ENCODE measurements around the gene TUBB6.

Gene TUBB6

DNA sequence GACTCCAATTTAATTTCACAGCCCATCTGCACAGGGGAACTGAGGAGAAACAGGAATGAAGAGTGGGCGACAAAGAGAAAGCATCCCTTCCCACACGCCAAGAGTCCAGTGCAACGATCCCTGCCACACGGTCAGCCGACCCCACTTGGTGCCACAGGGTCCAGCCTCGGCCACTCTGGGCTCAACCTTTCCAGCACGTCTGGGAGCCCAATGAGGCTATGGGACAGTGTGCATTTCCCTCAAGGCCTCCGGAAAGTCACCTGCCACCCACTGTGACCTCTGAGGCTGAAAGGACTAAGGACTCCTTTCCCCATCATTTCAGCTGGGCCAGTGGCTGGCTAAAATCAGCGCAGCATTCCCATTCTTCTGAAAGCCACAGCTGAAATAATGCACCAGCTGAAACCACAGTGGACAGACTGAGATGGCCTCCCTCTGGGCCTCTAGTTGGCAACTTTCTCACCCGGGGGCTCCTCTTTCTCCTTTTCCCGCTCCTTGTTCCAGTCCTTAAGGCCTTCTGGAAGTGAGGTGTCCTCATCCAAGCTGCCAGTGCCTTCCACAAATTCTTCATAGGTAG is 21.2 kb downstream of the TUBB6 start:
- H3K36me3 Mint-ChIP-seq (ENCODE audit: low read depth): peaks cover 91% of the 10 kb centered on the region
- no peaks in the 10 kb centered on the region for H3K9me3 Mint-ChIP-seq
- H3K27ac Mint-ChIP-seq: no peak overlapping the region
- H3K4me3 Mint-ChIP-seq: no peak overlapping the region
- peaks cover 15% of the 10 kb centered on the region for H3K4me1 Mint-ChIP-seq (ENCODE audit: low read depth)
- intact Hi-C loops (cut with micrococcal nuclease): no loop called here
- H3K27me3 Mint-ChIP-seq: no peaks in the 10 kb centered on the region

DNA sequence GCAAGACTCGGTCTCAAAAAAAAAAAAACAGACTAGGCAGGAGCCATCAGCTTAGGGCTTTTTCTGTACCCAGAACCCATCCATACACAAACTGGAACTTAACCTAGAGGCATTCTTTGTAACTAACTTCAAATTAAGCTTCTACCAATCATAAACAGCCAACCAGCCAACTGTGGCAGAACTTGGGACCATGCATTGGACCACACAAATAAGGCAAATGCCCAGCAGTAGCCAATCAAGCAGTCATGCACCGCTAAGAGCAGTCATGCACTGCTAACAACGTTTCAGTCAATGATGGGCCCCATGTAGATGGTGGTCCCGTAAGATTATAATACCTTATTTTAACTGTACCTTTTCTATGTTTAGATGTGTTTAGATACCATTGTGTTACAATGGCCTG is 22.7 kb downstream of the TUBB6 start:
- intact Hi-C loops (cut with micrococcal nuclease): no loop called here
- Mint-ChIP-seq H3K27ac (no peak overlapping the region), H3K36me3 (ENCODE audit: low read depth) (peaks cover 91% of the 10 kb centered on the region), H3K4me3 (no peak overlapping the region), H3K9me3 (no peaks in the 10 kb centered on the region), H3K4me1 (ENCODE audit: low read depth) (peaks cover 15% of the 10 kb centered on the region), H3K27me3 (no peaks in the 10 kb centered on the region)

DNA sequence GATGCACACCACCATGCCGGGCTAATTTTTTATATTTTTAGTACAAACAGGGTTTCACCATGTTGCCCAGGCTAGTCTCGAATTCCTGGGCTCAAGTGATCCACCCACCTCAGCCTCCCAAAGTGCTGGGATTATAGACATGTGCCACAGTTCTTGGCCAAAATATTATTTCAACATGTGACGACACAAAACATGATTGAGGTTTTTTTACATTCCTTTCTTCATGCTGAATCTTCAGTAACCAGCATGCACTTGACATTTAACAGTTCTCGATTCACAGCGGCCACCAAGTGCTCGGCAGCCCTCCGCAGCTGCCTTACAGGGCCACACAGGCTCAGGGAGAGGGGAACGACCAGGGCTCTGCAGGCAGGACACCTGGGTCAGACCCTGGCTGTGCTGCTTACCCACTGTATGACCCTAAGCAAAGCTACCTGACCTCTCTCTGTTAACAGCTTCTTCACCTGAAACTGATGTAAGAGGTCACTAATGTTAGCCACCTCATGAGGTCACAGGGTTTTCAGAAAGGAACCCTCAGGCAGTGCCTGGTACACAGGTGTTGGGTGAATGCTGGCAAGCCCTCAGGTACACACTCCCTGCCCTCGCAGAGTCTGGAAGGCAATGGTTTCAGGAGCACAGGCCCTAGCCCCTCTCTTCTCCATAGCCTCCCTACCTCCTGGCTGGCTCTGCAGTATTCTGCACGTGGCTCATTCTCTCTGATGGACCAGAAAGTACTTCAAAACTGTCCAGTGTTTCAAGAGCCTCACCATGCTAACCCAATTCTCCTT is 25.7 kb downstream of the TUBB6 start:
- Mint-ChIP-seq H3K9me3 (no peaks in the 10 kb centered on the region), H3K27me3 (no peaks in the 10 kb centered on the region), H3K36me3 (ENCODE audit: low read depth) (peaks cover 91% of the 10 kb centered on the region), H3K4me3 (no peak overlapping the region), H3K27ac (no peak overlapping the region), H3K4me1 (ENCODE audit: low read depth) (no peaks in the 10 kb centered on the region)
- intact Hi-C loops (cut with micrococcal nuclease): no loop called here

DNA sequence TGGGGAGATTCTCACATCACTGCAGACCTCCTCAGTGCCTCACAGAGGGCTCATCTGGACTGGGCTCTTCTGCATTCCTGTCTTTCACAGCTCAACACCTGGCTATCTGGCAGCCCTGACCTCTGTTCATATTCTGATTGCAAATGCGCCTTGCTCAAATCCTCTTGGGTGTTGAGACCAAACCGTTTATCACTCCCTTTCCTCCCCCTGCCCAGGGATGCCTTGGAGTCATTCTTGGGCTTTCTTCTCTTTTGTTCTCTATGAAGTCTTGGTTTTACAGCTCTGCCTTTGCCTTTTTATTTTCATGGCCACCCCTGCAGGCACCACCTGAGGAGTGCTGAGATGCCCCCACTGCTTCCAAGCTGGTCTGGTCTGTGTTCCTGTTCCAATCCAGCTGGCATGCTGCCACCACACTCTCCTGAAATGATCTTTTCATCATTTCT is 26.3 kb downstream of the TUBB6 start:
- Mint-ChIP-seq H3K27ac (no peak overlapping the region), H3K9me3 (no peaks in the 10 kb centered on the region), H3K4me1 (ENCODE audit: low read depth) (no peaks in the 10 kb centered on the region), H3K4me3 (no peak overlapping the region), H3K27me3 (no peaks in the 10 kb centered on the region), H3K36me3 (ENCODE audit: low read depth) (peaks cover 91% of the 10 kb centered on the region)
- intact Hi-C loops (cut with micrococcal nuclease): no loop called here

DNA sequence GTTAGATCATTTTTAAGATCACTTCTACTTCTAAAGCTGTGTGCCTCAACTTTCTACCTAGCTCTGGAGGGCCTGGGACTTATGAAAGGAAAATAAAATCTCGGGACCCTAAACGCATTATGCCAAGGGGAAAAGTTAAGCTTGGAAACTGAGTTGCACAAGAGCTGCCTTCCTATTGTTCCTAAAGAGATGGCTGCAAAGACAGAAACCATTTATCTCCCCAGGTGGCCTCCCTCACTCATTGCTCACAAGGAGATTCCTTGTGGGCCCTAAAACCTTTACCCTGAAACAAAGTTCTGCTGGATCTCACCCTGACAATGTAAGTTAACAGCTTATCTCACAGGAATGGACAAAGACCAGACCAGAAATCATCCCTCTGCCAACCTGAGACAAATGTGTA is 26.8 kb downstream of the TUBB6 start:
- H3K27ac Mint-ChIP-seq: no peak overlapping the region
- peaks cover 90% of the 10 kb centered on the region for H3K36me3 Mint-ChIP-seq (ENCODE audit: low read depth)
- no peaks in the 10 kb centered on the region for H3K4me1 Mint-ChIP-seq (ENCODE audit: low read depth)
- no peaks in the 10 kb centered on the region for H3K27me3 Mint-ChIP-seq
- intact Hi-C loops (cut with micrococcal nuclease): no loop called here
- no peak overlapping the region for H3K4me3 Mint-ChIP-seq
- no peaks in the 10 kb centered on the region for H3K9me3 Mint-ChIP-seq

DNA sequence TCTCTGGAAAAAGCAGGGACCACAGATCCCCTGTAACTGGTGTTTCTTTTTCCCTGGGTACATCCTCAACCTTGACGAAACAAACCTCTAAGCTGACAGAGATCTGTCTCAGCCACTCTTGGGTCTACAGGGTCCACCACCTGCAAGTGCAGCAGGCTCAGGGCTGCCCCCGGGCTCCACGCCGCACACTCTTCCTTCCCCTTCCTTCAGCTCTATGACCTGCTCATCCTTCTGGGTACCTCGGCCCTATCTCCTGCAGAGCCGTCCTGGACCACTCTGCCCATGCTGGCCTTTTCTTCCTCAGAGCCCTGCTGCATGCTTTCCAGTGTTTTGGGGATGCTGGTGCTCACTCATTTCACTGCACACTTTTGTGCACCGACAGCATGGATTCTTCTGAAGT is 27.5 kb downstream of the TUBB6 start:
- no peaks in the 10 kb centered on the region for H3K9me3 Mint-ChIP-seq
- H3K36me3 Mint-ChIP-seq (ENCODE audit: low read depth): peaks cover 88% of the 10 kb centered on the region
- H3K27me3 Mint-ChIP-seq: no peaks in the 10 kb centered on the region
- H3K4me1 Mint-ChIP-seq (ENCODE audit: low read depth): no peaks in the 10 kb centered on the region
- intact Hi-C loops (cut with micrococcal nuclease): no loop called here
- no peak overlapping the region for H3K27ac Mint-ChIP-seq
- H3K4me3 Mint-ChIP-seq: no peak overlapping the region

DNA sequence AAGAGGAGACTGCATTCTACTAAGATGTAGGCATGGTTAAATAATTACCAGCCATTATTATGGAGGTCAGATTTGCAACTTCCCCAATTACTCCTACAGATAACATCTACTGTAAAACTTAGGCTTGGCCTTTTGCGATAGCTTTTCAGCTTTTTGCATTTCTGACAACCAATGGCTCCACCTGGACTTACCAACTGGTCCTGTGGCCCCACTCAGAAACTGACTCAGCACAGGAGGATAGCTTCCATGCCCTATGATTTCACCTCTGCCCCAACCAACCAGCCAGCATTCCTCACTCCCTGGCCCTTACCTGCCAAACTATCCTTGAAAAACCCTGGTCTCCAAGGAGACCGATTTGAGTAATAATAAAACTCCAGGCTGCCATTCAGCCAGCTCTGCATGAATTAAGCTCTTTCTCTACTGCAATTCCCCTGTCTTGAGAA is 28.2 kb downstream of the TUBB6 start:
- no peaks in the 10 kb centered on the region for H3K9me3 Mint-ChIP-seq
- H3K4me3 Mint-ChIP-seq: no peak overlapping the region
- no peaks in the 10 kb centered on the region for H3K27me3 Mint-ChIP-seq
- H3K27ac Mint-ChIP-seq: peak overlapping the region; percentile 38
- intact Hi-C loops (cut with micrococcal nuclease): no loop called here
- no peaks in the 10 kb centered on the region for H3K4me1 Mint-ChIP-seq (ENCODE audit: low read depth)
- peaks cover 88% of the 10 kb centered on the region for H3K36me3 Mint-ChIP-seq (ENCODE audit: low read depth)

DNA sequence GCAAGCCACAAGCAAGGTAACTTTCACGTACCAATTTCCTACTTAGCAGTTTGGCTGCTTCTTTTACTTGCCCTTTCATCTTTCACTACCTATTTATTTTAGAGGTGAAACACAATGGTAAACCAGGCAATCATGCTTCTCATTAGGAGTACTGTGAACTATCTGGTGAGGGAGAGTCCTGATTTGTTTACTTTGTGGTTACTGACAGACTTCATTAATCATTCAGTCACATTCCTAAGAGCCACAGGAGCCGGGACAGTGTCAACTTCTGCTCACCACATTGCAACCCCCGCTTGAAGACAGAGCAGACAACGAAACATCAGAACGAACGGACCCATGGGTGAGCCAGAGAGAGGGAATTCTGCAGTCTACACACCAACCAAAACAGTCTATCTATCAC is 28.8 kb downstream of the TUBB6 start:
- intact Hi-C loops (cut with micrococcal nuclease): no loop called here
- Mint-ChIP-seq H3K36me3 (ENCODE audit: low read depth) (peaks cover 87% of the 10 kb centered on the region), H3K27me3 (no peaks in the 10 kb centered on the region), H3K4me1 (ENCODE audit: low read depth) (no peaks in the 10 kb centered on the region), H3K27ac (no peak overlapping the region), H3K4me3 (no peak overlapping the region), H3K9me3 (no peaks in the 10 kb centered on the region)

DNA sequence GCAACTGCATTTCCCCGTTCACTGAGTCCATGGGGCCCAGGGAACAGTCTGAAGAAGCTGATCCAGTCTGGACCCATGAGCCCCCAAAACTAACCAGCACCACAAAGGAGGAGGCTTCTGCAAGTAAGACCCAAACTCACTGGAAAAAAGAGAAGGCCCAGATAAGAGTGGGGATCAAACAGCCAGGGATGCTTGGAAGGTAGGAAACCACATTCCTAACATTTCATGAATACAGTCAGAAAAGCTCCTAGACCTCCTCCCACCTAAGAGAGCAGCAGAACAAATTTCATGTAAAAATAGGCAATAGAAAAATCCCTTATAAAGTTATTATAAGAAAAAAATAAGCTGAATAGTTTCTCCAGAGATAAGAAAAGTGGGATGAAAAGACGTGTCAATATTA is 30.3 kb downstream of the TUBB6 start:
- H3K27me3 Mint-ChIP-seq: no peaks in the 10 kb centered on the region
- intact Hi-C loops (cut with micrococcal nuclease): no loop called here
- H3K27ac Mint-ChIP-seq: no peak overlapping the region
- H3K4me1 Mint-ChIP-seq (ENCODE audit: low read depth): no peaks in the 10 kb centered on the region
- H3K4me3 Mint-ChIP-seq: no peak overlapping the region
- H3K36me3 Mint-ChIP-seq (ENCODE audit: low read depth): peaks cover 96% of the 10 kb centered on the region
- no peaks in the 10 kb centered on the region for H3K9me3 Mint-ChIP-seq

DNA sequence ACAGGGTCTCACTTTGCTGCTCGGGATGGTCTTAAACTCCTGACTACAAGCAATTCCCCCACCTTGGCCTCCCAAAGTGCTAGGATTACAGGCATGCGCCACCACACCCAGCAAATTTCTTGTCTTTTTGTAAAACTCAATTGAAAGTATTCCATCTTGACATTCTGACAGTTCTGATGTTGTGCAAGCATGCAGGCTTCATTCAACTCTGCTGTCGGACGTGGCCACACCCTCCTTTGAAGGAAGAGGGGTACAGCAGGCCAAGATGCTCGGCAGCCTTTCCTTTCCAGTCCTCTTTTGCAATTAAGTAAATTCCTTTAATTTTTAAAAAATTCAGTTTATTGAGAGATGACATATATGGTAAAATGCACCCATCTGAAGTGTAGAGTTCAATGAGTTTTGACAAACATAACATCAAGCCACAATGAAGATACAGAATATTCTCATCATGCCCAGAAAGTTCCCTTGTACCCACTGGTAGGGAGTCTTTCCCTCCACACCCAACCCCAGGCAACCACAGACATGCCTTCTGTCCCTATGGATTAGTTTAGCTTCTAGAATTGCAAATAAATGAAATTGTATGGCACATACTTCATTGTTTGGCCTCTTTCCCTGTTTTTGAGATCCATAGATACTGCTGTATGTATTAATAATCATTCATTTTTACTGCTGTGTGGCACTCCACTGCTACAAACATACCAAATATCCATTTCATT is 33.1 kb downstream of the TUBB6 start:
- no peaks in the 10 kb centered on the region for H3K9me3 Mint-ChIP-seq
- peaks cover 6% of the 10 kb centered on the region for H3K4me1 Mint-ChIP-seq (ENCODE audit: low read depth)
- H3K27ac Mint-ChIP-seq: no peak overlapping the region
- intact Hi-C loops (cut with micrococcal nuclease): no loop called here
- no peak overlapping the region for H3K4me3 Mint-ChIP-seq
- H3K27me3 Mint-ChIP-seq: no peaks in the 10 kb centered on the region
- H3K36me3 Mint-ChIP-seq (ENCODE audit: low read depth): peaks cover 96% of the 10 kb centered on the region

DNA sequence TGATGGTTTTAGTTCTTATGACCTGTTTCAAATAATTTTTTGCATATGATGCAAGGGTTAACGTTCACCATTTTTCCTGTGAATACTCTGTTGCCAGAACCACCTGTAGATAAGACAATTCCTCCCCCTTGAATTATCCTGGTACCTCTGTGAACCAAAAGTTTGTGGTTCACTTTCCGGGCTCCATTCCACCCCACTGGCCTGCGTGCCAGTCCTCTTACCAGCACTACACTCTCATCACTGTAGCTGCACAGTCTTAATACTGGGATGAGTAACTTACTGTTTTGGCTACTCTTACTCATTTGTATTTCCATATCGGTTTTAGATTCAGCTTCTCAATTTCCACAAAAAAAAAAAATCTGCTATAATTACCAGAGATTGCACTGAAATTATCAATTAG is 34.6 kb downstream of the TUBB6 start:
- intact Hi-C loops (cut with micrococcal nuclease): no loop called here
- H3K36me3 Mint-ChIP-seq (ENCODE audit: low read depth): peaks cover 96% of the 10 kb centered on the region
- no peak overlapping the region for H3K27ac Mint-ChIP-seq
- H3K9me3 Mint-ChIP-seq: no peaks in the 10 kb centered on the region
- H3K27me3 Mint-ChIP-seq: no peaks in the 10 kb centered on the region
- H3K4me3 Mint-ChIP-seq: no peak overlapping the region
- peaks cover 20% of the 10 kb centered on the region for H3K4me1 Mint-ChIP-seq (ENCODE audit: low read depth)

DNA sequence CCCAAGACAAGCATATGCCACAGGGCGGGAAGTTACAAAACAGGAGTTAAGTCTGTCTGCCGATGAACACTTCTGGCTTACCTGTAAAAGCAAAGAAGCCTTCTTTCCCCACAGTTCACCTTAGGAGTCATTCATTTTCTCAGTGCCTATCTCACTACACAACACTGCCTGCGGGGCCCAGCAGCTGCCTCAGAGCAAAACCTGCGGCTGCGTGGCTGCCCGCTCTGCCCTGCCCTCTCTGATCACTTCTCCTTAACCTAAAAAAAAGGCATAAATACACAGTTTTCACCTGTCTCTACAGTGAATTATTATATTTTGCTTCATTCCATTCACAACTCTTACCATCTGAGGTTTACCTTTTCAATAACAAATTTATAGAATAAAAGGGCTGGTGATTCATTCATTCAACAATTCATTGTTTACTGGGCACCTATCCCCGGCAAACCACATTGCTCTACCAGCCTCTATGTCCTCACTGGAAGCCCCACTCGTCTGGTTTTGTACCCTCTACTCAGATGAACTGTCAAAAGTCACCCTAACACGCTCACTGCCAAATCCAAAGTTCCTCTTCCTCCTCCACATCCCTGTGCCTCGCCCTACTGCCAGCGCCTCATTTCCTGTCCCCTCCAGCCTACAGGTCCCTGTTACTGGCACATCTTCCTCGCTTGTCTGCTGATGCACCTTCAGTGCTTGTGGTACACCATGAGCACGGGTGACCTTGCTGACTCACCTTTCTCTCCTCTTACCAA is 37.6 kb downstream of the TUBB6 start:
- peaks cover 24% of the 10 kb centered on the region for H3K4me1 Mint-ChIP-seq (ENCODE audit: low read depth)
- H3K9me3 Mint-ChIP-seq: no peaks in the 10 kb centered on the region
- peaks cover 92% of the 10 kb centered on the region for H3K36me3 Mint-ChIP-seq (ENCODE audit: low read depth)
- H3K27me3 Mint-ChIP-seq: no peaks in the 10 kb centered on the region
- intact Hi-C loops (cut with micrococcal nuclease): loop anchor here (2.0 kb wide), 1 partner anchor 31 kb away; the partner anchor contains the start of gene AFG3L2
- peak overlapping the region; percentile 56 for H3K27ac Mint-ChIP-seq
- no peak overlapping the region for H3K4me3 Mint-ChIP-seq

DNA sequence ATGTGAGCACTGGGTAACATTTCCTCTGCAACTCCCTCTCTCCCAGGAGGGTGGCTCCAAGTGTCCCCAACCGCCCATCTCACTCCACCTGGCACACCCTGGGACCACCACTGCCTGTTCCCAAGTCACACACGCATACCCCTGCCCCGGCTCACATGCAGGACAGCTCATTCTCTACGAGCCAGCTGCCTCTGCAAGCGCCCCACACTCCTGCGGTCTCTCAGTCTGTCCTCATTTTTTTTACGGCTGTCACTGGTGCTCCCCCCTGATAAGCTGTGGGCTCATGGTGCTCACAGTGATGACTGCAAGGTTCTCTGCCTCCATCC is 38.2 kb downstream of the TUBB6 start:
- no peaks in the 10 kb centered on the region for H3K27me3 Mint-ChIP-seq
- intact Hi-C loops (cut with micrococcal nuclease): loop anchor here (2.0 kb wide), 1 partner anchor 31 kb away; the partner anchor contains the start of gene AFG3L2
- H3K9me3 Mint-ChIP-seq: no peaks in the 10 kb centered on the region
- H3K4me3 Mint-ChIP-seq: no peak overlapping the region
- H3K27ac Mint-ChIP-seq: peak overlapping the region; percentile 56
- peaks cover 92% of the 10 kb centered on the region for H3K36me3 Mint-ChIP-seq (ENCODE audit: low read depth)
- H3K4me1 Mint-ChIP-seq (ENCODE audit: low read depth): peaks cover 24% of the 10 kb centered on the region

DNA sequence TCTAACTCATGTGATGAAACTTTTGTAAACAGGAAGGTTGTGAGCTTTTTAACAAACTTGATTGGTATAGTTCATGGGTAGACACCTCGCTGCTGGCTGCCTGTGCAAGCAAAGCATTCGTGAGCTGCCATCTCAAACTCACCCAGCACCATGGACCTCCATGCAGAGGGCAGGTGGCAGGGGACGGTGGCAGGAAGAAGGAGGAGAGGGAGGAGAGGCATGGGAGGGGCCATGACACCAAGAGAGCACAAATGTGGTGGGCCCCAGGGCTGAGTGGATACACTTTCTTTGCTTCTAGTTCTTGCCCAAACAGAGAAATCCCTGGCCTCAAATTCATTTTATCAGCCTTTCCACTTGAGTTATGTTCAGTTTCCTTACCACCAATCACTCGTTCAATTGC is 39.9 kb downstream of the TUBB6 start:
- Mint-ChIP-seq H3K27me3 (no peaks in the 10 kb centered on the region), H3K36me3 (ENCODE audit: low read depth) (peaks cover 93% of the 10 kb centered on the region), H3K9me3 (no peaks in the 10 kb centered on the region), H3K4me3 (no peak overlapping the region), H3K4me1 (ENCODE audit: low read depth) (peaks cover 24% of the 10 kb centered on the region), H3K27ac (peak overlapping the region; percentile 56)
- intact Hi-C loops (cut with micrococcal nuclease): loop anchor here (2.0 kb wide), 1 partner anchor 29 kb away; the partner anchor contains the start of gene AFG3L2
